GM12892 (cell line): Measurements from ENCODE around the gene SUPT3H.

Source experiments
- POLR2A ChIP-seq: IDR thresholded peaks from 2 replicates; pipeline ENCODE4 v1.6.1; 2011; ENCODE audit warnings: low read depth, low read length, control low read depth
- POLR2AphosphoS5 ChIP-seq: IDR thresholded peaks from 2 replicates; pipeline ENCODE4 v1.6.1; 2011; ENCODE audit warnings: low read depth, low read length, control low read depth
- TAF1 ChIP-seq: IDR thresholded peaks from 2 replicates; pipeline ENCODE4 v1.6.1; 2011; ENCODE audit warnings: low read depth, mild to moderate bottlenecking, control low read depth, low read length, borderline replicate concordance

DNA sequence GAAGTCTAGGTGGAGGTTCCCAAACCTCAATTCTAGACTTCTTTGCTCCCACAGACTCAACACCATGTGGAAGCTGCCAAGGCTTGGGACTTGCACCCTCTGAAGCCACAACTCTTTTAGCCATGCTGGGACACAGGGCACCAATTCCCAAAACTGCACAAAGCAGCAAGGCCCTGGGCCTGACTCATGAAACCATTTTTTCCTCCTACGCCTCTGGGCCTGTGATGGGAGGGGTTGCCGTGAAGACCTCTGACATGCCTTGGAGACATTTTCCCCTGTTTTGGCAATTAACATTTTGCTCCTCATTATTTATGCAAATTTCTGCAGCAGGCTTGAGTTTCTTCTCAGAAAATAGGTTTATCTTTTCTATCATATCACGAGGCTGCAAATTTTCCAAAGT, 405.0 kb downstream of the SUPT3H start:
- TF ChIP-seq POLR2AphosphoS5, result no peak
- TF ChIP-seq POLR2A, result no peak
- TF ChIP-seq TAF1, result no peak
